PC-3 (cell line): ENCODE results near the gene ANKRD10. TPM values are rescaled to one million over a fixed set of nuclear protein-coding genes. Genes with fewer than 3 reads are reported as not detected.
"Not testable (repeated sequence)": the region's sequence is repeated elsewhere in the genome, so short reads cannot be mapped to it uniquely, and the experiment has no call there.

ENCODE experiments used
- ATAC-seq: fragments of 200-7000 bp; cut with Tn5 transposase; 2 replicates; pipeline ENCODE4 v1.9.1; 2020; ENCODE audit warnings: mild to moderate bottlenecking, moderate library complexity
- BruUV-seq: library from RNA; stranded (reverse); fragments of 400-500 nt; replicated peaks from 2 replicates; lab custom pipeline; 2021; lab: Mats Ljungman, UMichigan
- CTCF ChIA-PET: fragments of 300-600 bp; sonication (Branson Sonifier 250); formaldehyde crosslinking; loops from one replicate; lab custom pipeline; 2022; ENCODE audit warnings: antibody characterized with exemption; lab: Charles Lee
- POLR2A ChIA-PET: fragments of 300-600 bp; sonication (Branson Sonifier 250); formaldehyde crosslinking; loops from one replicate; lab custom pipeline; 2022; ENCODE audit warnings: antibody characterized with exemption; ENCODE audit not compliant: unreplicated experiment; lab: Charles Lee
- DNase-seq: peaks from one replicate; pipeline ENCODE4 v3.0.0-alpha.2; 2015
- H2AFZ ChIP-seq: fragments of 300-600 bp; sonication (generic); 2 replicates; pipeline ENCODE4 v1.6.0; 2016; ENCODE audit warnings: antibody characterized with exemption, low read length
- H3F3A ChIP-seq: fragments of 300-600 bp; sonication (generic); one replicate; pipeline ENCODE4 v1.6.0; 2017; ENCODE audit warnings: antibody characterized with exemption, low read length, control low read depth, mild to moderate bottlenecking; ENCODE audit not compliant: unreplicated experiment
- H3K27ac ChIP-seq: fragments of 300-600 bp; sonication (generic); 2 replicates; pipeline ENCODE4 v1.5.1; 2016; ENCODE audit warnings: mild to moderate bottlenecking, low read length
- H3K27me3 ChIP-seq: fragments of 300-600 bp; sonication (generic); 2 replicates; pipeline ENCODE4 v1.6.1; 2016; ENCODE audit warnings: low read length, mixed read lengths
- H3K36me3 ChIP-seq: fragments of 300-600 bp; sonication (generic); 2 replicates; pipeline ENCODE4 v1.6.1; 2016; ENCODE audit warnings: low read depth, mixed run types, low read length, mixed read lengths
- H3K4me1 ChIP-seq: fragments of 300-600 bp; sonication (generic); 2 replicates; pipeline ENCODE4 v1.5.1; 2016; ENCODE audit warnings: low read length; ENCODE audit not compliant: insufficient read depth
- H3K4me2 ChIP-seq: fragments of 300-600 bp; sonication (generic); 2 replicates; pipeline ENCODE4 v1.6.0; 2016; ENCODE audit warnings: low read length
- H3K4me3 ChIP-seq: fragments of 300-600 bp; sonication (generic); 2 replicates; pipeline ENCODE4 v1.5.1; 2016; ENCODE audit warnings: mild to moderate bottlenecking, low read length, mixed read lengths
- H3K79me2 ChIP-seq: fragments of 300-600 bp; sonication (generic); 2 replicates; pipeline ENCODE4 v1.6.1; 2017; ENCODE audit warnings: low read length, mixed read lengths
- H3K9ac ChIP-seq: fragments of 300-600 bp; sonication (generic); 2 replicates; pipeline ENCODE4 v1.6.0; 2016; ENCODE audit warnings: mild to moderate bottlenecking, low read length
- H3K9me2 ChIP-seq: fragments of 300-600 bp; sonication (generic); replicated peaks from 2 replicates; pipeline ENCODE4 v1.6.1; 2016; ENCODE audit warnings: mixed run types, low read length, mixed read lengths
- H3K9me3 ChIP-seq: fragments of 300-600 bp; sonication (generic); 2 replicates; pipeline ENCODE4 v1.6.1; 2016; ENCODE audit warnings: low read length, mixed read lengths
- H4K20me1 ChIP-seq: fragments of 300-600 bp; sonication (generic); 2 replicates; pipeline ENCODE4 v1.6.1; 2016; ENCODE audit warnings: low read length, mixed read lengths
- CTCF ChIP-seq: fragments of 300-600 bp; sonication (generic); conservative IDR thresholded peaks from 2 replicates; pipeline ENCODE4 v1.5.1; 2017; ENCODE audit warnings: antibody characterized with exemption, low read depth, mild to moderate bottlenecking, low read length
- EZH2 ChIP-seq: fragments of 300-600 bp; sonication (generic); IDR thresholded peaks from one replicate; pipeline ENCODE4 v1.6.1; 2017; ENCODE audit warnings: antibody characterized with exemption, mild to moderate bottlenecking, low read length; ENCODE audit not compliant: unreplicated experiment
- EZH2phosphoT487 ChIP-seq: fragments of 300-600 bp; sonication (generic); IDR thresholded peaks from 2 replicates; pipeline ENCODE4 v1.6.1; 2018; ENCODE audit warnings: mild to moderate bottlenecking, antibody characterized with exemption, low read length, borderline replicate concordance
- intact Hi-C: fragments of 100-400 bp; cut with micrococcal nuclease; formaldehyde crosslinking; loops from 2 replicates; pipeline ENCODE4 v1.9.0; 2023
- total RNA-seq: library from RNA; depleted of rRNA; stranded (reverse); fragments of >200 nt; gene quantifications from 2 replicates; pipeline ENCODE4 v1.2.3, GENCODE V29; 2014

The ANKRD10 gene
- total RNA-seq, 1 experiment from 2014 or later, result 60.2 TPM

GRCh38 chr13:110957931-110958330, 43.1 kb upstream of the ANKRD10 start:
- no peak overlapping the region for H2AFZ ChIP-seq
- H3K4me1 ChIP-seq, result peaks cover 6% of the 10 kb centered on the region; the same call in 1 of the 2 replicates
- H3K27me3 ChIP-seq, result no peaks in the 10 kb centered on the region
- ATAC-seq, result no peak
- intact Hi-C loops, result no loop called here
- no peaks in the 10 kb centered on the region for H3K36me3 ChIP-seq
- no peaks in the 10 kb centered on the region for H3K9me3 ChIP-seq
- no TSS peak for BruUV-seq
- CTCF ChIA-PET, result no interaction called here
- H3K79me2 ChIP-seq, result no peaks in the 10 kb centered on the region
- no peak overlapping the region for H3K9ac ChIP-seq
- H3K9me2 ChIP-seq, result no peaks in the 10 kb centered on the region
- H4K20me1 ChIP-seq, result no peaks in the 10 kb centered on the region
- no peak overlapping the region for H3K27ac ChIP-seq
- TF ChIP-seq CTCF, result no peak
- no peak for TF ChIP-seq EZH2
- no peak for TF ChIP-seq EZH2phosphoT487
- DNase-seq, result no peak
- no peak overlapping the region for H3K4me3 ChIP-seq
- H3F3A ChIP-seq, result no peaks in the 10 kb centered on the region
- POLR2A ChIA-PET, result no interaction called here
- no peak overlapping the region for H3K4me2 ChIP-seq

GRCh38 chr13:110957181-110957884, 42.5 kb upstream of the ANKRD10 start:
- peak; percentile 24 for DNase-seq
- H4K20me1 ChIP-seq, result no peaks in the 10 kb centered on the region
- POLR2A ChIA-PET, result no interaction called here
- H3K27ac ChIP-seq, result no peak overlapping the region
- TSS peak; percentile 7 for BruUV-seq
- no peak overlapping the region for H3K4me3 ChIP-seq
- H3K9me3 ChIP-seq, result no peaks in the 10 kb centered on the region
- CTCF ChIA-PET, result no interaction called here
- TF ChIP-seq CTCF (peak; percentile 32; the same call in 1 of the 2 replicates), EZH2phosphoT487 (no peak)
- H3K27me3 ChIP-seq, result no peaks in the 10 kb centered on the region
- no peak for ATAC-seq
- peaks cover 6% of the 10 kb centered on the region; the same call in 1 of the 2 replicates for H3K4me1 ChIP-seq
- no peaks in the 10 kb centered on the region for H3K79me2 ChIP-seq
- no peak overlapping the region for H3K9ac ChIP-seq
- no peak overlapping the region for H2AFZ ChIP-seq
- H3F3A ChIP-seq, result no peaks in the 10 kb centered on the region
- H3K36me3 ChIP-seq, result no peaks in the 10 kb centered on the region
- no peak overlapping the region for H3K4me2 ChIP-seq
- no peaks in the 10 kb centered on the region for H3K9me2 ChIP-seq
- intact Hi-C loops, result no loop called here

GRCh38 chr13:110956216-110956615, 41.3 kb upstream of the ANKRD10 start:
- DNase-seq, H3K79me2 ChIP-seq, H3K4me1 ChIP-seq, H3K36me3 ChIP-seq, H3K9me3 ChIP-seq, H3K27ac ChIP-seq, ATAC-seq, H3K9ac ChIP-seq, intact Hi-C loops, H3K4me2 ChIP-seq, CTCF ChIA-PET, H2AFZ ChIP-seq, H3F3A ChIP-seq, H4K20me1 ChIP-seq, H3K4me3 ChIP-seq, POLR2A ChIA-PET, H3K27me3 ChIP-seq, H3K9me2 ChIP-seq, BruUV-seq: not testable (repeated sequence)

GRCh38 chr13:110955608-110956007, 40.7 kb upstream of the ANKRD10 start:
- CTCF ChIA-PET, H4K20me1 ChIP-seq, H3F3A ChIP-seq, intact Hi-C loops, H3K4me2 ChIP-seq, H3K9me3 ChIP-seq, H3K27me3 ChIP-seq, DNase-seq, H3K4me3 ChIP-seq, POLR2A ChIA-PET, H3K4me1 ChIP-seq, H3K9me2 ChIP-seq, H3K9ac ChIP-seq, H3K36me3 ChIP-seq, H3K79me2 ChIP-seq: not testable (repeated sequence)
- Histone ChIP-seq H2AFZ (0 out of 2 replicates have a peak overlapping the region, but pooled peaks have one; percentile 30), H3K27ac (peak overlapping the region; percentile 39)
- ATAC-seq, result peak; percentile 2; the same call in 1 of the 2 replicates
- BruUV-seq, result TSS peak; percentile 98

GRCh38 chr13:110955072-110955503, 40.2 kb upstream of the ANKRD10 start:
- POLR2A ChIA-PET, H3K27me3 ChIP-seq, H3K9ac ChIP-seq, H3K9me3 ChIP-seq, H3K4me3 ChIP-seq, H3K4me1 ChIP-seq, H3K9me2 ChIP-seq, H3K36me3 ChIP-seq, BruUV-seq, intact Hi-C loops, CTCF ChIA-PET, H3K79me2 ChIP-seq, H3F3A ChIP-seq, H4K20me1 ChIP-seq: not testable (repeated sequence)
- H2AFZ ChIP-seq, result 0 out of 2 replicates have a peak overlapping the region, but pooled peaks have one; percentile 30
- H3K4me2 ChIP-seq, result 0 out of 2 replicates have a peak overlapping the region, but pooled peaks have one; percentile 16
- ATAC-seq (peak; percentile 96), DNase-seq (peak; percentile 69)
- peak overlapping the region; percentile 39 for H3K27ac ChIP-seq
